HG03558 (cell line): ENCODE data around the gene HDGFL1.

Source experiments
- ATAC-seq: cut with Tn5 transposase; IDR thresholded peaks from one replicate; pipeline ENCODE4 v1.9.1; 2021; ENCODE audit warnings: moderate number of reproducible peaks; ENCODE audit not compliant: unreplicated experiment; ENCODE audit errors: extremely low read depth

The HDGFL1 gene

GRCh38 chr6:22569281-22570184 is at the start of gene HDGFL1:
Gene HDGFL1 (plus strand): TSS chr6:22569566. CDS start chr6:22569576, 10 bp downstream.
- ATAC-seq, result no peak

- ATAC-seq, result no peak
These were observed 48.3 kb upstream of the HDGFL1 start for GRCh38 chr6:22521035-22521434.

DNA sequence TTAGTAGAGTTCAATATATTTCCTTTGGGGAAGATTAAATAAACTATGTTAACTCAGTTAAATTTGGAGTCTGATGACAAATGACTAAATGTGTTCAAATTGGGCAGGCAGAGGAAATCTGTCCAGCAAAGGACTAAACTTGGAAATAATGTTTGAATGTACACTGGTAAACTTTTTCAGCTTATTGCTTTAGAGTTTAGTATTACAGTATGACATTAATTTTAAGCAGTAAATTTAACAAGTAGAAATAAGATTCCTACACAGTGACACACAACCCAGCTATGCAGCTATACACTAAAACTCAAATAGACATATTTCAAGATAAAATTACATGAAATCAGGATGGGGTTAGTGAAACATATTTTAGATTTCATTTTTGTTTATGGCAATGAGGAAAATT is 42.6 kb upstream of the HDGFL1 start:
- no peak for ATAC-seq

DNA sequence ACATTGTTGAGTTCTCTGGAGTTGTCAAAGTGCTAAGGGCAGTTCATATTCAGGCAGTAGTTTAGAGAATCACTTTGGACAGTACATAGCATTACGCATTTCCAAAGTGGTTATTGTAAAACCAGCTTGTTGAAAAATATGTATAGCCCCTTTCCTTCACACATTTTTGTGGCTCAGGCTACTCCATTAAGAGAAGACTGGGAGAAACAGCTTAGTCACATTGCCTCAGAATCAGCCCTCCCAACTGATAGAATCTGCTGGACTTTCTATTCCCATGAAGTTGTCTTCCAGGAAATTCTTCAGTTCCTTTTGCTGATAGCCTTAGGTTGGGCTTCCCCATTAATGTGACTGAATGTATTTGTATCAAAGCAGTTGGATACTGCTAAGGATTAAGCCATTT is 39.5 kb upstream of the HDGFL1 start:
- ATAC-seq, result no peak

DNA sequence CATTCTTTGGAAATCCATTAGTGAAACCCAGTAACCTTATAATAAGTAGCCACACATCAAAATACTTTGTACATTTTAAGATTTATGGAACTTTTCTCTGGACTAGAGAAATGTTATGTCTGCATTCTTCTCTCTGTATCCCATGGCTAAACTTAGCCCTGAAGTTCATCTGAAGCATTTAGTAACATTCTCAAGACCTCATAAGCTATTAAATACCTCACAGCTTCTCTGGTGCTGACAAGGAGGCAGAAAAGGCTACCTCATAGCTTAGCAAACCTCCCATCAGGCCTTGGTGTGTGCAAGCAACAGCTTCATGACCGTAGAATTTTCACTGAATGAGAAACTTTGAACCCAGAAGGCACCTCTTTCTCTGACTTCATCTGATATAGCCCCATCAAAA is 38.9 kb upstream of the HDGFL1 start:
- no peak for ATAC-seq

- no peak for ATAC-seq
These were observed 33.2 kb upstream of the HDGFL1 start for GRCh38 chr6:22536122-22536521.

GRCh38 chr6:22544476-22544875 is 24.9 kb upstream of the HDGFL1 start:
- ATAC-seq, result no peak

DNA sequence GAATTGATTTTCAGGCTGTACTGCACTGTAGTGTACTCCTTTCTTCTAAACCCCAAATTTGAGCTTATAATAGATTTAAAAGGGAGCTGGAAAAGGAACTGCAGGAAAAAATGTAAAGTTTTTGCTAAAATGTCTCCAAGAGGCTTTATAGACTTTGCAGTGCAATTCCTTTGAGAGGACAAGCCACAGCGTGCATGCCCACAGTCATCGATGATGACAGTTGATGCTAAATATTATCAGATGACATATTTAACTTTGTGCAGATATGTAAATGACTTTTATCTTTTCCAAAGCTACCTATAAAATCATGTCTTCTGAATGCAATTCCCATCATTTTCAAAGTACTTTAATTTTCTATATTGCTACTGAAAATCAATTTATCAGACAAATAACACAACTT is 24.3 kb upstream of the HDGFL1 start:
- no peak for ATAC-seq

GRCh38 chr6:22546236-22546635 is 23.1 kb upstream of the HDGFL1 start:
- ATAC-seq, result no peak

DNA sequence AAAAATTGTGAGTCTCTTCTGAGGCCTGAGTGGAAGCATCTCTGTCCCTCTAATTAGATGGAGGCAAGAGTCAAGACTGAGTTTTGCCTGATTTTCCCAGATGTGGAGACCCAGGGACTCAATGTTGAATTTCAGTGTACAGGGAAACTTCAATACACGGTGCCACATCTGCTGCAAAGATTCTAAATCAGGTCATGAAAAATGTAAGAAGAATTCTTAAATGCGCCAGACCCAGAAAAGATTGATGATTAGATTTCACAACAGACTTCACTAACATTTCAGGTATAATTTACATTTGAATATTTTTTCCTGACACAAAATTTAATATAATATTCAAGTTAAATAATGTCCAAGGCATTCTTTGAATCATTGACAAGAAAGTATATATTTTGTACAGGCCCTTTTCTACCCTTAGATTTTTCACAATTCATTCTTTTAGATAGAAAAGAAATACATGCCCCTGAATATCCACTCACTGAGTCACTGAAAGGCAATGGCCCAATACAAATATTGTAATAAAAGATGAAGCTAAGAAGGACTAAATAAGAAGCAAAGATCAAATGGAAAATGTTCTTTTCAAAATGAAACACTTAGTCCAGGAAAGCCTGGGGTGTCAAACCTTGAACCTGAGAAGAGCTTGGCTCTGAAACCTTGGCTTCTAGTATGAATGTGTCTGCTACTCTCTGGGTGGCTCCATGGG is 18.2 kb upstream of the HDGFL1 start:
- no peak for ATAC-seq

- no peak for ATAC-seq
These were observed 13.1 kb upstream of the HDGFL1 start for GRCh38 chr6:22556266-22556665.

GRCh38 chr6:22557007-22557406 is 12.4 kb upstream of the HDGFL1 start:
- no peak for ATAC-seq

- no peak for ATAC-seq
These were observed 11.0 kb upstream of the HDGFL1 start for GRCh38 chr6:22558288-22558882.

DNA sequence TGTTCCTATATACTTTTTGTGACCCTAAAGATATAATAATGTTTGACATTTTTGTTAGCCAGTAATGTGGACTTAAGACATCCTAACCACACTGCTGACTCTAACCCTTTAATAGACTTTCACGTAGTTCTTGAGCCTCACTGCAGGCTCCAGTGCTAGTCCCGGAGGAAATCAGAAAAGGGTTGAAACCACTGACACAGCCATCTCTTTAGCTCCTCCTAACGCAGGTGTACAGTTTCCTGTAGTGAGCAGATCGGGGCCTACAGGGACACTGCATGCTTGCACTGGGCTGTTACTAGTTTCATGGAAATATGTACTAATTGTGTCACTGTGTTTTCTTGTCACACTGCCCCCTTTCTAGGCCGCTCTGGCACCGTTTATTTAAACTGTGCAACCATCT is 512 bp upstream of the HDGFL1 start:
- no peak for ATAC-seq

GRCh38 chr6:22570185-22570551 is 802 bp downstream of the HDGFL1 start:
- no peak for ATAC-seq

DNA sequence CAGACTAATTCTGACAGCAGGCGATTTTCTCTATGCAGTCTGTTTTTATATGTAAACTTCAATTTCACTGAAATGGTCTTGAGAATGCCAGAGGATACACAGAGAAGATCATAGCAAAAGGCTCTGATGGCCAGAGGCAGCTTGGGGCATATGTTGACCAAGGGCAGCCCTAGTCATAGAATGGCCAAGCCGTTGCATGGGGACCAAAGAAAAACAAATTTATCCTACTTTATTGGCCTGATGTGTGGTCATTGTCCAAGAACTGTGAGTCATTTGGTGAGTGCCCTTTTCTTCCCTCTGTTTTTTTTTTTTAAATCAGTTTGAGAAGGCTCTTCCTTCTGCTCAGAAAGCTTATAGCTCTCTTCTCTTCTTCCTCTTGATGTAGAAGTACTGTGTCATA is 5.8 kb downstream of the HDGFL1 start:
- no peak for ATAC-seq

- no peak for ATAC-seq
These were observed 10.1 kb downstream of the HDGFL1 start for GRCh38 chr6:22579439-22579838.

- ATAC-seq, result no peak
These were observed 11.0 kb downstream of the HDGFL1 start for GRCh38 chr6:22580337-22580736.

DNA sequence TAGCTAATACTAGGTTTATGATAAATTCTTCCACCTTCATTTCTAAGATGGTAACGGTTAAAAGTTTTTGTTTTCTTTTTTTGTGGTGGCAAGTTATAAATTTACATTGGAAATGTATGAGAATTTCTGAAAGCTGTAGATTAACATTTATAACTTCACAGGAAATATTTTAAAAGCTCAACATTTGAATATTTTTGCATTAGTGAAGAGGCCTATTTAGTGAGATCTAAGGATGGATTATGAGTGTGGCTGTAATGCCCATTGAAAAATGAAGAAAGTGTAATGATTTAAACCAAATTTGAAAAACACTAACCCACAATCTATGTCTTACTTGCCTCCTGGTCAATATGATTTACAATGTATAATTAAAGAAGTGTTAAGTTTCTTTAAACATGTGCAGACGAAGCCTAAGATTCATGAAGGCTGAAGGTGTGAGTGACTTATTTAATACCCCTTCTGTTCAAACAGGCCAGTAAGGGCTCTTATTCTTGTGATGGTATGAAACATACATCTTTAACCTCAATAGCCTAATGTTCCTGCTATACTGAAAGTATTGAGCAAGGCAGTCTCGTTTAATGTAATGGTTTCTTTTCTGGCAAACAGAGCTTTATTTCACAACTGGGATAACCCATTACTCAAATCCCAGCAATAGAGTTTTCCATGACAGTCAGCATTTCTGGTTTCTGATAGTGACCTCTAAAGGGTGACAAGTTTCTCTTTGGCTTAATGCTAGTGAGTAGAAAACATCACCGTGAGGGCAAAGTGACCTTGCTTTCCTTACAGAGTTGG is 13.2 kb downstream of the HDGFL1 start:
- ATAC-seq, result no peak

DNA sequence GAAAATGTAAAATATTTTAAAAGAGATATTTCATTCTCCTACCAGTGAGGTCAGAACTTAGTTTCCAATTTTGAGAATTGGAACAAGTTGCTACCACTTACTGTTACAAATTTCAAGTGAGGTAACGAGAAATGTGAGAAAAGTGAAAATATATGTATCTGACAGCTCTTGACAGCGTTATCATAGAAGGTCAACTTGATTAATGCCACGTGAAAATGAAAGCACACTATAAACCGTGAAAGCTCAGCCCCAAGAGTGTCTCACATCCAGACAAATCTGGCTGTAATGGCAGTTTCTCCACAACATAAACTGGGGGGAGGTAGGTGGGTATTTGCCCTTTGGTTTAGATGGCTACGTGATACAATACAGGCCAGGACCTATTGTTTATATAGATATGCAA is 13.9 kb downstream of the HDGFL1 start:
- no peak for ATAC-seq

- ATAC-seq, result no peak
These were observed 14.6 kb downstream of the HDGFL1 start for GRCh38 chr6:22583927-22584326.
